Kidney (tissue), 14 donors: ENCODE results near the gene LDLRAD1. TPM values are rescaled to one million over a fixed set of nuclear protein-coding genes. Genes with fewer than 3 reads are reported as not detected.

ENCODE experiments used
- DNase-seq, 5 donors: peaks; one replicate each; pipeline ENCODE4 v3.0.0-alpha.2; 2013 to 2020
- FAIRE-seq: peaks from 2 replicates; lab custom pipeline; 2012; peaks lifted over from hg19 to GRCh38; lab: Jason Lieb, UNC
- H3K27ac ChIP-seq, 2 donors: one replicate each; pipeline ENCODE4 v1.7.0; 2013; ENCODE audit warnings: low read depth in 2 of 2, low read length in 2 of 2, inconsistent platforms in 1 of 2
- H3K27me3 ChIP-seq: one replicate; pipeline ENCODE4 v1.7.1; 2013; ENCODE audit warnings: low read length, inconsistent platforms; ENCODE audit not compliant: control insufficient read depth, insufficient read depth
- H3K36me3 ChIP-seq, 3 donors: one replicate each; pipeline versions ENCODE4 v1.7.0 to v1.7.1; 2013; ENCODE audit warnings: low read length in 3 of 3, control low read depth in 1 of 3, inconsistent platforms in 1 of 3; ENCODE audit not compliant: insufficient read depth in 3 of 3, control insufficient read depth in 2 of 3
- H3K4me1 ChIP-seq, 3 donors: one replicate each; pipeline versions ENCODE4 v1.7.0 to v1.7.1; 2013; ENCODE audit warnings: low read length in 3 of 3, inconsistent platforms in 1 of 3, low read depth in 1 of 3; ENCODE audit not compliant: control insufficient read depth in 2 of 3, insufficient read depth in 2 of 3
- H3K4me3 ChIP-seq, 3 donors: one replicate each; pipeline versions ENCODE4 v1.7.0 to v1.8.1; 2013; ENCODE audit warnings: low read length in 3 of 3, control low read depth in 1 of 3, inconsistent platforms in 1 of 3
- H3K9ac ChIP-seq, 3 donors: one replicate each; pipeline versions ENCODE4 v1.7.0 to v1.7.1; 2013; ENCODE audit warnings: low read length in 3 of 3, control low read depth in 1 of 3, inconsistent platforms in 1 of 3
- H3K9me3 ChIP-seq, 3 donors: one replicate each; pipeline versions ENCODE4 v1.7.0 to v1.7.1; 2013; ENCODE audit warnings: low read length in 3 of 3, control low read depth in 1 of 3, inconsistent platforms in 1 of 3; ENCODE audit not compliant: control insufficient read depth in 2 of 3, insufficient read depth in 1 of 3
- intact Hi-C: fragments of 100-400 bp; cut with DNase I; formaldehyde crosslinking; loops from one replicate; pipeline ENCODE4 v1.11.1; 2022
- polyA plus RNA-seq: library from polyadenylated mRNA; stranded (reverse); fragments of 350-450 nt; fragmentation: Illumina TruSeq; extraction: RNeasy Lipid Tissue Mini Kit (QIAGEN cat#74804); gene quantifications from one replicate; pipeline ENCODE4 v1.2.3, GENCODE V29; 2014; ENCODE audit warnings: low read depth, low replicate concordance; ENCODE audit not compliant: insufficient read depth
- total RNA-seq: library from RNA; stranded (reverse); fragmentation: NEBNext Ultra II Directional; extraction: Animal tissue kit (Norgen Biotek cat#: 25700); gene quantifications from one replicate; pipeline ENCODE4 v1.2.1, GENCODE V29; 2021
- TF ChIP-seq, protein P1 (sequence below): IDR thresholded peaks from 3 replicates; pipeline ENCODE4 v1.5.1; 2012; ENCODE audit warnings: mild to moderate bottlenecking, moderate library complexity, borderline replicate concordance; ENCODE audit not compliant: insufficient read depth; ENCODE audit errors: extremely low read depth
- donor health status: control.
- donor health status: control.
- donor health status: control.
- donor health status: control.
- donor health status: control.
- donor health status: DM: yes; HTN: yes; CAD: no.
- donor health status: Normal renal cell carcinoma (clear cell type).

LDLRAD1 gene
- total and polyA plus RNA-seq, 2 donors from 2014 or later, result not detected

GRCh38 chr1:53992085-53992874, 25.7 kb downstream of the LDLRAD1 start:
- no peak for DNase-seq
- Histone ChIP-seq H3K4me3 (no peak overlapping the region), H3K27me3 (no peaks in the 10 kb centered on the region), H3K9me3 (no peaks in the 10 kb centered on the region), H3K27ac (no peak overlapping the region), H3K36me3 (no peaks in the 10 kb centered on the region), H3K9ac (no peak overlapping the region), H3K4me1 (no peaks in the 10 kb centered on the region)
- intact Hi-C loops, result no loop called here
- FAIRE-seq, result no peak
- TF ChIP-seq, protein P1, sequence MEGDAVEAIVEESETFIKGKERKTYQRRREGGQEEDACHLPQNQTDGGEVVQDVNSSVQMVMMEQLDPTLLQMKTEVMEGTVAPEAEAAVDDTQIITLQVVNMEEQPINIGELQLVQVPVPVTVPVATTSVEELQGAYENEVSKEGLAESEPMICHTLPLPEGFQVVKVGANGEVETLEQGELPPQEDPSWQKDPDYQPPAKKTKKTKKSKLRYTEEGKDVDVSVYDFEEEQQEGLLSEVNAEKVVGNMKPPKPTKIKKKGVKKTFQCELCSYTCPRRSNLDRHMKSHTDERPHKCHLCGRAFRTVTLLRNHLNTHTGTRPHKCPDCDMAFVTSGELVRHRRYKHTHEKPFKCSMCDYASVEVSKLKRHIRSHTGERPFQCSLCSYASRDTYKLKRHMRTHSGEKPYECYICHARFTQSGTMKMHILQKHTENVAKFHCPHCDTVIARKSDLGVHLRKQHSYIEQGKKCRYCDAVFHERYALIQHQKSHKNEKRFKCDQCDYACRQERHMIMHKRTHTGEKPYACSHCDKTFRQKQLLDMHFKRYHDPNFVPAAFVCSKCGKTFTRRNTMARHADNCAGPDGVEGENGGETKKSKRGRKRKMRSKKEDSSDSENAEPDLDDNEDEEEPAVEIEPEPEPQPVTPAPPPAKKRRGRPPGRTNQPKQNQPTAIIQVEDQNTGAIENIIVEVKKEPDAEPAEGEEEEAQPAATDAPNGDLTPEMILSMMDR, result no peak

- Histone ChIP-seq H3K9me3 (no peaks in the 10 kb centered on the region), H3K36me3 (no peaks in the 10 kb centered on the region), H3K9ac (no peak overlapping the region), H3K27ac (no peak overlapping the region), H3K4me1 (peaks cover 0 to 4% (median 0%) of the 10 kb centered on the region in 3 donors), H3K27me3 (no peaks in the 10 kb centered on the region), H3K4me3 (no peak overlapping the region)
- DNase-seq, result no peak
- no peak for FAIRE-seq
- TF ChIP-seq, protein P1, result no peak
- intact Hi-C loops, result no loop called here
Measured at GRCh38 chr1:53987880-53988279, 30.1 kb downstream of the LDLRAD1 start.

DNA sequence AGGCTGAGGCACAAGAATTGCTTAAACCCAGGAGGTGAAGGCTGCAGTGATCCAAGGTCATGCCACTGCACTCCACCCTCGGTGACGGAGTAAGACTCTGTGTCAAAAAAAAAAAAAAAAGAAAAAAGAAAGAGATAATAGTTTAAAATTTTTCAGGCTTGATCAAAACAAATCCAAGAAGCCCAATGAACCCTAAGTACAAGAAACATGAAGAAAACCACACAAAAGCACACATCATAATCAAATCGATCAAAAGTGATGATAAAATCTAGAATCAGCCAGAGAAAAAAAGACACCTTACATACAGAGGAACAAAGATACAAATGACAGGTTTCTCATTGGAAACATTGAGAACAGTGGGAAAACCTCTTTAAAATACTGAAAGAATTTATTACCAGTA, 31.5 kb downstream of the LDLRAD1 start:
- Histone ChIP-seq H3K4me3 (no peak overlapping the region), H3K9me3 (no peaks in the 10 kb centered on the region), H3K9ac (no peak overlapping the region), H3K27me3 (no peaks in the 10 kb centered on the region), H3K27ac (no peak overlapping the region), H3K4me1 (peaks cover 0 to 13% (median 3%) of the 10 kb centered on the region in 3 donors), H3K36me3 (no peaks in the 10 kb centered on the region)
- no peak for DNase-seq
- FAIRE-seq, result no peak
- intact Hi-C loops, result no loop called here
- TF ChIP-seq, protein P1, result no peak
